GM18499 (cell line): Measurements from ENCODE around the gene KLKB1.

Experiments
- ATAC-seq: cut with Tn5 transposase; IDR thresholded peaks from one replicate; pipeline ENCODE4 v1.9.1; 2021; ENCODE audit warnings: moderate number of reproducible peaks; ENCODE audit not compliant: insufficient read depth, unreplicated experiment

Gene KLKB1

DNA sequence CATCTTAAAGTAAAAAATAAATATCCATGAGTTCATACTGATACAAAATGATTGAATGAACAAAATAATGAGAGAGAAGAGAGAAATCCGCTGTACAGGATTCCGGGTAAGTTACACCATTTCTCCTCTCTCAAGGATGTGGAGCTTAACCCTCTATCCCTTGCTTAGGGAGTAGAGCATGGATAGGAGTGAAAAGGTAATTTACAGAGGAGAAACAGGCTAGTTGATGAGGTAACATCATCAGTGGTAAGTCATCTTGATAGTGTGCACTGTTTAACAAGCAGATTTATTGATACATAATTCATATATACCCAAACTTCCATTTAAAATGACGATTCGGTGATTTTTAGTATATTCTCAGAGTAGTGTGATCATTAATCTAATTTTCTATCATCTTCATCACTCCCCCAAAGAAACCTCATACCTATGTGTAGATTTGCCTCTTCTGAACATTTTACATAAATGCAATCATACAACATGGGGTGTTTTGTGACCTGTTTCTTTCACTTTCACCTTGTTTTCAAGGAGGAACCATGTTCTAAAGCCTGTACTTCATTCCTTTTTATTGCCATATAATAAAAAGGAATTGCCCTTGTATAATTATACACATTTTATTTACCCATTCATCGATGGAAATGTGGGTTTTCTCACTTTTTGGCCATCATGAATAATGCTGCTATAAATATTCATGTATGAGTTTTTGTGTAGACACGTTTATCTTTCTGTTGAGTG is 73.5 kb downstream of the KLKB1 start:
- ATAC-seq: no peak

DNA sequence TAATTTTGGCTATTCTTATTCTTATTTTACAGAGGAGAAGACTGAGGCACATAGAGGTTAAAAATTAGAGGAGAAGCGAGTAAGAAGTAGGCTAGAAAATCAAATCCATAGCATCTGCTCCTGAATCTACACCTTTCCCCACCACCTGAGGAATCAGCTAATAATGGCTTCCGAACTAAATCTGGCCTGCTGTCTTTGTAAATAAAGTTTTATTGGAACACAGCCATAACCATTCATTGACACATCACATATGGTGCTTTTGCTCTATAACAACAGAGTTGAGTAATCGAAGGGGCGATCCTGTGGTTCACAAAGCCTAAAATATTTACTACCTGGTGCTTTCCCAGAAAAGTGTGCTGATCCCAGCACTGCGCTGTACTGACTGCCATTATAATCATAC is 76.9 kb downstream of the KLKB1 start:
- no peak for ATAC-seq

- ATAC-seq: no peak
Measured at GRCh38 chr4:186304866-186305505, 77.7 kb downstream of the KLKB1 start.

- no peak for ATAC-seq
Measured at GRCh38 chr4:186307497-186307896, 80.2 kb downstream of the KLKB1 start.

DNA sequence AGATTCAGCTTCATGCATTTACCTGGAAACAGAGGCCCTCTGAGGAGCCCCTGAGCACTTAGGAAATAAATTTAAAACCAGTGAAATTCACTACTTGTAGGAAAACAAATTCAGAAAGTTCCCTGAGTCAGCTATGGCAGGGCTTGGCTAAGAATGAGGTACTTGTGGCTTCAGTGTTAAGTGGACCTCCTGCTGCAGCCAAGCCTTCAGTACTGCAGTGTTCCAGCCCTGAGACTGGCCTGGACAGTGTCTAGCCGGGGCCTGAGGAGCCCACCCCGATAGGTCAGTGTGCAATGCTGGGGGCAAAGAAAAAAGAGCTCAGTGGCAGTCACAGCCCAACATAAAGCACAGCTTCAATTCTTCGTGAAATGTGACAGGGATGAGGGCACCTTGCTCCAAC is 80.6 kb downstream of the KLKB1 start:
- no peak for ATAC-seq
